PC-9 (cell line): ENCODE data around the gene ADGRD1.

ENCODE experiments used
- EZH2 ChIP-seq: fragments of 200-600 bp; sonication (generic); IDR thresholded peaks from 2 replicates; pipeline ENCODE4 v1.8.0; 2017; ENCODE audit warnings: antibody characterized with exemption, low read depth
- TF ChIP-seq, protein P1 (sequence below): fragments of 200-600 bp; sonication (generic); conservative IDR thresholded peaks from 2 replicates; pipeline ENCODE4 v1.6.1; 2017; ENCODE audit warnings: mixed run types, antibody characterized with exemption, mild to moderate bottlenecking, moderate library complexity

DNA sequence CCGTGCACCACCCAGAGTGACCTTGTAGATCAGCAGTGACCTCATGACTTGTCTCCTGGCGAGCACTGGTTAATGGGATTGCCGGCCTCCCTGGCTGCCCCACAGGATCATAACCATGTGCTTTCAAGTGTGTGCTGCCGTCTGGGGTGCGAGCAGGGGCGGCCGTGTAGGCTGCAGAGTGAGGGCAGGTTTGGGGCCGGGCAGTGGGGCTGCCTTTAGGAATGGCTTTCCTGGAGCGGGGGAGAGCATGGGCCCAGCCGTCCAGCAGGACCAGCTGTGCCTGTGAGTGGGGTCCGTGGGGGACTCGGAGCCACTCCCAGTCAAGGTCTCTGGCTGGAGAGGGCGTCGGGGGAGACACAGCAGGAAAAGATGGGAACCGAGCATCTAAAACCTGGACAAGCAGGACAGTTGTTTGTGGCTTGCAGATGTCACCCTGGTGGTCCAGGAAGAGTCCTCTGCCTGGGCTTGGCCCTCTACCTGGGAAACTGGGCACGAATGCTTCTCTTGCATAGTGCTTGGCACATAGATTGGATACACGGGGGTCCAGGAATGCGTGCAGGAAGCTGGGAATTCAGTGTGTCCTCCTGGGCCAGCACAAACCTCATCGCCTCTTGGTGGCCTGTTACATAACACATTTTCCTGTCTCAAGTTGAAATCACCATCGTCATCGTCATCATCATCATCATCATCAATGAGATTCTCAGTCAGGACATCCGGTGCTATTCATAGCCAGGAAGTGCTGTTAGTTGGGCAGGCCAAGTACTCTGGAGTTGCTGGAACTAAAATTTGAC lies 96.0 kb downstream of the ADGRD1 start:
- TF ChIP-seq, protein P1, sequence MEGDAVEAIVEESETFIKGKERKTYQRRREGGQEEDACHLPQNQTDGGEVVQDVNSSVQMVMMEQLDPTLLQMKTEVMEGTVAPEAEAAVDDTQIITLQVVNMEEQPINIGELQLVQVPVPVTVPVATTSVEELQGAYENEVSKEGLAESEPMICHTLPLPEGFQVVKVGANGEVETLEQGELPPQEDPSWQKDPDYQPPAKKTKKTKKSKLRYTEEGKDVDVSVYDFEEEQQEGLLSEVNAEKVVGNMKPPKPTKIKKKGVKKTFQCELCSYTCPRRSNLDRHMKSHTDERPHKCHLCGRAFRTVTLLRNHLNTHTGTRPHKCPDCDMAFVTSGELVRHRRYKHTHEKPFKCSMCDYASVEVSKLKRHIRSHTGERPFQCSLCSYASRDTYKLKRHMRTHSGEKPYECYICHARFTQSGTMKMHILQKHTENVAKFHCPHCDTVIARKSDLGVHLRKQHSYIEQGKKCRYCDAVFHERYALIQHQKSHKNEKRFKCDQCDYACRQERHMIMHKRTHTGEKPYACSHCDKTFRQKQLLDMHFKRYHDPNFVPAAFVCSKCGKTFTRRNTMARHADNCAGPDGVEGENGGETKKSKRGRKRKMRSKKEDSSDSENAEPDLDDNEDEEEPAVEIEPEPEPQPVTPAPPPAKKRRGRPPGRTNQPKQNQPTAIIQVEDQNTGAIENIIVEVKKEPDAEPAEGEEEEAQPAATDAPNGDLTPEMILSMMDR = no peak
- no peak for TF ChIP-seq EZH2
